ENCODE data around the gene CDPF1.

GRCh38 chr22:46275455-46276122 lies 25.5 kb upstream of the CDPF1 start:
- TF ChIP-seq, protein P1, sequence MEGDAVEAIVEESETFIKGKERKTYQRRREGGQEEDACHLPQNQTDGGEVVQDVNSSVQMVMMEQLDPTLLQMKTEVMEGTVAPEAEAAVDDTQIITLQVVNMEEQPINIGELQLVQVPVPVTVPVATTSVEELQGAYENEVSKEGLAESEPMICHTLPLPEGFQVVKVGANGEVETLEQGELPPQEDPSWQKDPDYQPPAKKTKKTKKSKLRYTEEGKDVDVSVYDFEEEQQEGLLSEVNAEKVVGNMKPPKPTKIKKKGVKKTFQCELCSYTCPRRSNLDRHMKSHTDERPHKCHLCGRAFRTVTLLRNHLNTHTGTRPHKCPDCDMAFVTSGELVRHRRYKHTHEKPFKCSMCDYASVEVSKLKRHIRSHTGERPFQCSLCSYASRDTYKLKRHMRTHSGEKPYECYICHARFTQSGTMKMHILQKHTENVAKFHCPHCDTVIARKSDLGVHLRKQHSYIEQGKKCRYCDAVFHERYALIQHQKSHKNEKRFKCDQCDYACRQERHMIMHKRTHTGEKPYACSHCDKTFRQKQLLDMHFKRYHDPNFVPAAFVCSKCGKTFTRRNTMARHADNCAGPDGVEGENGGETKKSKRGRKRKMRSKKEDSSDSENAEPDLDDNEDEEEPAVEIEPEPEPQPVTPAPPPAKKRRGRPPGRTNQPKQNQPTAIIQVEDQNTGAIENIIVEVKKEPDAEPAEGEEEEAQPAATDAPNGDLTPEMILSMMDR (IDR thresholded peaks at IDR 0.05; ENCODE audit: poor library complexity, severe bottlenecking): no peak
- TF ChIP-seq EZH2 (IDR thresholded peaks at IDR 0.05; ENCODE audit: borderline replicate concordance, insufficient read depth, low read length, poor library complexity, severe bottlenecking) (no peak), EP300 (conservative IDR thresholded peaks at IDR 0.05; ENCODE audit: poor library complexity, severe bottlenecking) (no peak), TAF1 (IDR thresholded peaks at IDR 0.05; ENCODE audit: low read depth) (no peak), MXI1 (conservative IDR thresholded peaks at IDR 0.05; ENCODE audit: poor library complexity, severe bottlenecking) (no peak)
